Middle frontal gyrus (tissue), 1 donor: ENCODE results near the gene PROKR2.

Source experiments
- DNase-seq: peaks from one replicate; pipeline ENCODE4 v3.0.0-alpha.2; 2015; ENCODE audit warnings: low spot score; ENCODE audit errors: extremely low spot score

Gene PROKR2

GRCh38 chr20:5316188-5317158 lies at the start of gene PROKR2:
Gene PROKR2 (minus strand): TSS chr20:5316954. CDS start chr20:5314369, 2,585 bp downstream.
- no peak for DNase-seq

GRCh38 chr20:5364997-5365597 lies 48.3 kb upstream of the PROKR2 start:
- no peak for DNase-seq

- no peak for DNase-seq
Observed at GRCh38 chr20:5364136-5364821, 47.5 kb upstream of the PROKR2 start.

GRCh38 chr20:5362771-5363170 lies 46.0 kb upstream of the PROKR2 start:
- DNase-seq, result no peak

- no peak for DNase-seq
Observed at GRCh38 chr20:5361176-5361575, 44.4 kb upstream of the PROKR2 start.

GRCh38 chr20:5357946-5358345 lies 41.2 kb upstream of the PROKR2 start:
- DNase-seq, result no peak

GRCh38 chr20:5356941-5357340 lies 40.2 kb upstream of the PROKR2 start:
- no peak for DNase-seq

GRCh38 chr20:5354901-5355300 lies 38.1 kb upstream of the PROKR2 start:
- no peak for DNase-seq

GRCh38 chr20:5353624-5354496 lies 37.1 kb upstream of the PROKR2 start:
- DNase-seq, result no peak

GRCh38 chr20:5349448-5349847 lies 32.7 kb upstream of the PROKR2 start:
- no peak for DNase-seq

GRCh38 chr20:5342021-5342420 lies 25.3 kb upstream of the PROKR2 start:
- no peak for DNase-seq

GRCh38 chr20:5331340-5331739 lies 14.6 kb upstream of the PROKR2 start:
- DNase-seq, result no peak

- DNase-seq, result no peak
Observed at GRCh38 chr20:5328268-5328667, 11.5 kb upstream of the PROKR2 start.

GRCh38 chr20:5327356-5327755 lies 10.6 kb upstream of the PROKR2 start:
- DNase-seq, result no peak

- DNase-seq, result no peak
Observed at GRCh38 chr20:5315807-5316187, 957 bp downstream of the PROKR2 start.

GRCh38 chr20:5313916-5314315 lies 2.8 kb downstream of the PROKR2 start:
- DNase-seq, result no peak

- DNase-seq, result no peak
Observed at GRCh38 chr20:5312518-5312917, 4.2 kb downstream of the PROKR2 start.

- DNase-seq, result no peak
Observed at GRCh38 chr20:5309971-5310370, 6.8 kb downstream of the PROKR2 start.

GRCh38 chr20:5298811-5299210 lies 17.9 kb downstream of the PROKR2 start:
- no peak for DNase-seq

GRCh38 chr20:5297280-5298004 lies 19.3 kb downstream of the PROKR2 start:
- DNase-seq, result no peak
